GM18508 (cell line): ENCODE results near the gene ESPL1.
"Not testable (repeated sequence)": the region's sequence is repeated elsewhere in the genome, so short reads cannot be mapped to it uniquely, and the experiment has no call there.

Experiments
- ATAC-seq: cut with Tn5 transposase; IDR thresholded peaks from one replicate; pipeline ENCODE4 v1.9.1; 2021; ENCODE audit warnings: moderate number of reproducible peaks; ENCODE audit not compliant: insufficient read depth, unreplicated experiment

The ESPL1 gene

DNA sequence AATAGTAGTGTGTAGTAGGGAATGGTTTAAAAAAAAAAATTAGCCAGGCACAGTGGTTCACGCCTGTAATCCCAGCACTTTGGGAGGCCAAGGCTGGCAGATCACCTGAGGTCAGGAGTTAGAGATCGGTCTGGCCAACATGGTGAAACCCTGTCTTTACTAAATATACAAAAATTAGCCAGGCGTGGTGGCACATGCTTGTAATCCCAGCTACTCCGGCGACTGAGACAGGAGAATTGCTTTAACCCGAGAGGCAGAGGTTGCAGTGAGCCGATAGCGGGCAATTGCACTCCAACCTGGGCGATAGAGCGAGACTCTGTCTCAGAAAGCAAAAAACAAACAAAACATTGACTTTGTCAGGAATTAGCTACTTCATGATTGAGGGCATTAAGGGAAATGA lies 29.0 kb downstream of the ESPL1 start:
- ATAC-seq = not testable (repeated sequence)

DNA sequence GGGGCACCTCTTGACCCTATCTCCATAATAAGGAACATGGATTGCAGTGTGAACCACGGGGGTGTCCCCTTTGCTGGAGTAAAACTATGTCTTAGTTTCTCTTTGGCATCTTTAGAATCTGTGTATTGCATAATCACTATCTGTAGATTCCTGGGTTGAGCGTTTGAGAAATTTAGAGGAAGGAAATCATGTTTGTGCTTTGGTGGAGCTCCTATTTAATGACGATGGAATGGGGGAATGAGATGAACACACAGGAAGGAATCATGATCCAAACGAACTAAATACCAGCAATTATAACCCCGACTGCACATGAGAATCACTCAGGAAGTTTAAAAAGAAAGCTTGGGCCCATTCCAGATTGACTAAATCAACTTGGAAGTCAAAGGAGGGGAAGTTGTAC lies 30.1 kb downstream of the ESPL1 start:
- no peak for ATAC-seq

DNA sequence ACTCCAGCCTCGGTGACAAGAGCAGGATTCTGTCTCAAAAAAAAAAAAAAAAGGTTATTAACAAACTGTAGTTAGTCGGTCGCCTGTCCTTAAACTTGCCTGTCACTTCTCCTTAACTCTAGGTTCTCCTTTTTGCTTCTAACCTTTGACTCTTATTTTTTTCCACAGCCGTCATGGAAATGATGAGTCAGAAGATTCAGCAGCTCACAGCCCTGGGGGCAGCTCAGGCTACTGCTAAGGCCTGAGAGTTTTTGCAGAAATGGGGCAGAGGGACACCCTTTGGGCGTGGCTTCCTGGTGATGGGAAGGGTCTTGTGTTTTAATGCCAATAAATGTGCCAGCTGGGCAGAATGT lies 31.0 kb downstream of the ESPL1 start:
- no peak for ATAC-seq

DNA sequence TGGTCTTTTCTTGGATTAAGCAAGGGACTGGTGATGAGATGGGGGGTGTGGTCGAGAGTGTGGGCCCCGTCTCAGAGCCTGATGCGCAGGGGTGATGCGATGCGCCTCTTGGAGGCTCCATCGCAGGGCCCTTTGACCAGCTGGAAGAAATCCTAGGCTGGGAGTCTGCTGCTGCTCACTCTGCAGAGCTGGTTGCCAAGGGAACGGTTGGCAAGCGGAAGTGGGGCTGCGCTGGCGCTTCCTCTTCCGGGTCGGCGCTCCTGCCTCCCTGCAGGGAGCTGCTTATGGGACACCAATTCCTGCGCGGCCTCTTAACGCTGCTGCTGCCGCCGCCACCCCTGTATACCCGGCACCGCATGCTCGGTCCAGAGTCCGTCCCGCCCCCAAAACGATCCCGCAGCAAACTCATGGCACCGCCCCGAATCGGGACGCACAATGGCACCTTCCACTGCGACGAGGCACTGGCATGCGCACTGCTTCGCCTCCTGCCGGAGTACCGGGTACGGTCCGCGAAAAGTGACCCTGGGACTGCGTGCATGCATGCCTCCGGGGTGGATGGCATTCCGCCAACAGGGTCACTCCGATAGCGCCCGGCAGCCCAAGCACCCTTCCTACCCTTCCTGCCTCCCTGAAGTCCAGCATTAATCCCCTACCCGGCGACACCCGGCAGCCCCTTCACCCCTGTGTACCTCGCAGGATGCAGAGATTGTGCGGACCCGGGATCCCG lies 31.5 kb downstream of the ESPL1 start, which contains the start of gene MYG1:
MYG1 (plus strand) TSS at position 242 of the 727 bp plus-strand sequence; CDS start at position 285, 43 bp downstream.
- peak; percentile 42 for ATAC-seq

DNA sequence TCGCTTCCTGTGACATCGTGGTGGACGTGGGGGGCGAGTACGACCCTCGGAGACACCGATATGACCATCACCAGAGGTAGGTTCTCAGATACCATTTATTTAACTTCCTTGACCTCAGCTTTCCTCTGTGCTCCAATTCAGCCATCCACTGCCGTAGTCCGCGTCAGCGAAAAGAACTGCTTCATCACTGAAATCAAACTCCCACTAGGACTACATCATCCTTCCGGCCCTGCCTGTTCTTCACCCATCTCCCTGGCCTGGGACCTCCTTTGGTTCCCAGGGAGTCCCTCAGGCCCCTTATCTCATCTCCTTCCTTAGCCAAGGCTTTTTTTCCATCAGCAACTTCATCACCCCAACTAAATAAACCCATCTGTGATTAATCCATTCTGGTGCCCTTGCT lies 32.1 kb downstream of the ESPL1 start:
- no peak for ATAC-seq

DNA sequence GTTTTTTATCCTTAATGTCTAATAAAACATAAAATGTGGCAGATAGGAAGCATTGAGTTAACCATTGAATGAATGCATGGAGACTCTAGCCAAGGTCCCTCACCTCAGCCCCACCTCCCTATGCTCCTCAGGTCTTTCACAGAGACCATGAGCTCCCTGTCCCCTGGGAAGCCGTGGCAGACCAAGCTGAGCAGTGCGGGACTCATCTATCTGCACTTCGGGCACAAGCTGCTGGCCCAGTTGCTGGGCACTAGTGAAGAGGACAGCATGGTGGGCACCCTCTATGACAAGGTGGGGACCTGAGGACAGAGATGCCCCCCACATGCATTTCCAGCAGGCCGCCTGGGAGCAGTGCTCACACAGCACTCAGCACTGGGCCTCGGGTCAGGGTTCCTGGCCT lies 34.8 kb downstream of the ESPL1 start:
- ATAC-seq = no peak

DNA sequence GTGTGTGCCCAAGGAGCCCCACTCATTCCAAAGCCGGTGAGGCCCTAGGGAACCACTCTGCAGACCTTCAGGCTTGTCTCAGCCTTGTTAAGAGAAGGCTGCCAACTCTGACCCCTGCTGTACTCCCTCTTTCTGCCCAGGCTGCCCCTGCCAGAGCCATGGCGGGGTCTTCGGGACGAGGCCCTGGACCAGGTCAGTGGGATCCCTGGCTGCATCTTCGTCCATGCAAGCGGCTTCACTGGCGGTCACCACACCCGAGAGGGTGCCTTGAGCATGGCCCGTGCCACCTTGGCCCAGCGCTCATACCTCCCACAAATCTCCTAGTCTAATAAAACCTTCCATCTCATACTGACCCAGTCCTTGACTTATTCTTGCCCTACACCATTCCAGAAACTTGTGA lies 38.7 kb downstream of the ESPL1 start:
- no peak for ATAC-seq

DNA sequence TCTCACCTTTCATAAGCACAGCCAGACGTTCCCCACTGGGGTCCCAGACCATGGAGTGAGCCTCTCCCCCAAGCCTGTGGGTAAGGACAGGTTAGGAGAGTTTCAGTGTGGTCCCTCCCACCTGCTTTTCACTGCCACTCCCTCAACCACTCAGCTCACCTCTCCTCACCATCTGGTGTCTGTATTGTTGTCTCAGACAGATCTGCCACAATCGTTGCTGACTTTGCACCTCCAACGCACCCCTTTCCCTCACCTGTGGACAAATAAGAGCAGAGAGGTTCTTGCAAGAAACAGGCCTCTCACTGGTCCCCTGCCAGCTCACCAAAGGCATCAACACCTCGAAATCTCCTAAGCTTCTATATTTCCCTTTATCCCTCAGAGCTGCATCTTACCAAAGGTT lies 40.2 kb downstream of the ESPL1 start:
- ATAC-seq = no peak

DNA sequence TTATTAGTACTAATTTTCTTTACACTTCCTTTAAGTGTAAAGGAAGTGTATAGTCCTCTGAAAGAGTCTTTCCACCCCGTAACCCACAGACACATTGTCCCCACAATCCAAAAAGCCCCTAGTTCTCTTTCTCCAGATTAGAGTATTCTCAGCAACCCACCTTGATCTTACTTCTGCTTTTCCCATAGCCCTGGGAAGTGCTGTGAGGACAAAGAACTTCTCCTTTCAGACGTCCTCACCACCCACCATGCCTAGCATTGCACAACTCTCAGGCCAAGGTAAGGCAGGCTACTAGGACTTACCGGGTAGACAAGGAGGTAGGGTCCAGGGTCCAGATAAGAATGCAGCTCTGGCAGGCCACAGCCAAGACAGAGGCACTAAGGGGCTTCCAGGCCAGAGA lies 45.9 kb downstream of the ESPL1 start:
- ATAC-seq = no peak

DNA sequence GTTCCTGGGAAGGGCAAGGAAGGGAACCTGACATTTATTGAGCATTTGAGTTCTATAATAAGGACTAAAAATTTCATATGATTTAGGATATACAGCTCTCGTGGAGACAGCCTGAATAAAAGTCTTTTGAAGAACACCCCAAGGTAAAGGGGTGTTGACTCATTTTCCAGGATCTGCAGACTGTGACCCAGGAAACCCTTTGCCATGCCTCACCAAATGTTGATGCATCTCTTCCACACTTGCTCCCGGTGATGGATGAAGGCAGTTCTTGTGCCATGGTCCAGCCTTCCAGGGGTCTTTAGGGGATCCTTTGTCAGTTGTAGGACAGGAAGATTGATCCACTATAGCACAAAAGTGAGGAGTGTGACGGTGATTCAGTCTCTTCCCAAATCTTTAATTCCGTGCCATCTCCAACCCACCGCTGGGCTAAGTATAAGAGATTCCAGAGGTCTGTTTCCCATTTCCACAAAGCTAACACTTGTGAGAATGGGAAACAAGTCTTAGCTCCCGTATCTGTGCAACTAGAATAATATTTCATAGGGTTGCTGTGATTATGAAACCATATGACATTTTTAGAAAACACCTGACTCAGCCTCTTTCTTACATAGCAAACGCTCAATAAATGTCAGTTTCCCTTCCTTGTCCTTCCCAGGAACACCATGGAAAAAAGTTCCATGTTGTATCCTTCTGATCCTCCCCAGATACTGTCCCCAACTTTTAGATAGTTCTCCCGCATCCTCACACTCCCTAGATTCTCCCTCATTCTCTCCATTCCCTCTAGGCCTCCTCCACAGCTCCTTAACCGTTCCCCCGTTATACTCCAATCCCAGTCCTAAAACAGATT lies 52.5 kb downstream of the ESPL1 start:
- ATAC-seq = no peak

DNA sequence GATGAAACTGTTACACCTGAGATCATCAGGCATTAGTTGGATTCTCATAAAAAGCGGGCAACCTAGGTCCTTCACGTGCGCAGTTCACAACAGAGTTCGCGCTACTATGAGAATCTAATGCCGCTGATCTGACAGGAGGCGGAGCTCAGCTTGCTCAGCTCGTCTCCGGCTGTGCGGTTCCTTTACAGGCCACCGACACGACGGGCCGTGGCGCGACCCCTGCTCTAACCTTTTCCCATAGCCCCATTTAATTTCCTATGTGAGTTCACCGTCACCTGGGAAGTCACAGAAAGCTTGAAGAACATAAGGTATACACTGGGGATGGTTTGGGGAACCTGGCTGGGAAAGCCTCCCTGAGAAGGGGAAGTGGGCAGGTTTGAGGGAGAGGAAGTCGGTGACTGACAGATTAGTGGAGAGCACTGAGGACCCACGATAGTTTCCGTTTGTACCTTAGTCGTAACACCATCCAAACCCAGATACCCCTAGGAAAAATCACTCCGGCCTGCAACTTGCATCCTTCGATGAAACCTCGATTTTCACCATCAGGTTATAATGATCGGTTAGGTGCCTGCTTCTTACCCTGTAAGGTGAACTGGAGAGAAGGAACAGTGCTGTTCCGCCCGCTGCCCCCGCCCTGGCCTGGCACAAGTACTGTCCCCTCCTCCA lies 56.1 kb downstream of the ESPL1 start:
- no peak for ATAC-seq

DNA sequence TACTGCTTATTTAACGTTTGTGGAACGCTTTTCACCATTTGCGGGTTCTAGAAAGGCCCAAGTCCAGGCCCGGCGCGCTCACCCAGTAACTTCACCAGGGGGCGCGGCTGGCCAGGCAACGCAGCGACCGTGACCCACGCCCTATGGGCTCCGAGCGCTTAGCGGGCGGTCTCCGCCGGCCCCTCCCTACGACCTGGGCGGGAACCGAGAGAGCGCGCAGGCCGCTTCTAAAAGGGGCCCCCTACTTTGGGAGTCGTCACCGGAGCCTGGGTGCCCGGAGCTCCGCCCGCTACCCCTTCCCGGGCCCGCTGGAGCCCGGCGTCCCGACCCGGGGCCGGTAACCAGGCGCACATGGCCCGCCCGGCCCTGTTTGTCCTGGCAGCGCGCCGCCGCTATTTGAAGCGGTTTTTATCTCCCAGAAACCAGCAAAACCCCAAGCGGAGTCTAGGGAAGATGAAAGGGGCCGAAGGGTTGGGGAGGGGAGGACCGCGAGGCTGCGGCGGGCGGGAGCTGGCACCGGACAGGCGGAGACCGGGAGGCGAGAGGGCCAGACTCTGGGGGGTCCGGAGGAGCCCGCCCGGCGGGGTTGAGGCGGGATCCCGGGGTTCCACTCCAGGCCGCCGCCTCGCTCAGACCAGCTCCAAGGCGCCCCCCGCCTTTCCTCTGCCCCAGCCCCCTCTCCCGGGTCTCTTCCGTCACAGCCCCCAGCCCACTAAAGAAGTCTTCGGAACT lies 56.8 kb downstream of the ESPL1 start:
- no peak for ATAC-seq

DNA sequence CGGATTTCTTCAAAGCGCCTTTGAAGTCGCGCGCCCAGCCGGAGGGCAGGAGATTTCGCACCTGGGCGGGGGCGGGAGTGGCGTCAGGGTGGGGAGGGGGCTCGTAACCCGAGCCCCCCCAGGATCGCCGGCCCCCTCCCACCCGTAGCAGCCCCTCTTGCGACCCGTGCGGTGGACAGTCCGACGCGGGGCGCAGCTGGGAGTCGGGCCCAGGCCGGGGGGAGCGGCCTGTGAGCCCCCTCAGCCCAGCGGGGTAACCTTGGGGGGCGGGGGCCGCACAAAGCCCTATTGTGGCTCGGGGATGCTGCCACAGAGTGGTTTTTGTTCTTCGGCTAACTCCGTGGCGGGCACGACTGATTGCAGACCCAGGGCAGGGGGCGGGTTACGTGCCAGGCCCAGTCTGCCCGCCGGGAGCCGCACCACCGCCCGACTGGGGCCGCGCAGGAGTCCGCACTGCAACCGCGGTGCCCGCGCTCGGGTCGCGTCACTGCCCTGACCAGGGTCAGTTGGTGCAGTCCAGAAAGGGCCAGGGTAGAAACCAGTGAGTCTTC lies 57.5 kb downstream of the ESPL1 start:
- ATAC-seq = no peak

DNA sequence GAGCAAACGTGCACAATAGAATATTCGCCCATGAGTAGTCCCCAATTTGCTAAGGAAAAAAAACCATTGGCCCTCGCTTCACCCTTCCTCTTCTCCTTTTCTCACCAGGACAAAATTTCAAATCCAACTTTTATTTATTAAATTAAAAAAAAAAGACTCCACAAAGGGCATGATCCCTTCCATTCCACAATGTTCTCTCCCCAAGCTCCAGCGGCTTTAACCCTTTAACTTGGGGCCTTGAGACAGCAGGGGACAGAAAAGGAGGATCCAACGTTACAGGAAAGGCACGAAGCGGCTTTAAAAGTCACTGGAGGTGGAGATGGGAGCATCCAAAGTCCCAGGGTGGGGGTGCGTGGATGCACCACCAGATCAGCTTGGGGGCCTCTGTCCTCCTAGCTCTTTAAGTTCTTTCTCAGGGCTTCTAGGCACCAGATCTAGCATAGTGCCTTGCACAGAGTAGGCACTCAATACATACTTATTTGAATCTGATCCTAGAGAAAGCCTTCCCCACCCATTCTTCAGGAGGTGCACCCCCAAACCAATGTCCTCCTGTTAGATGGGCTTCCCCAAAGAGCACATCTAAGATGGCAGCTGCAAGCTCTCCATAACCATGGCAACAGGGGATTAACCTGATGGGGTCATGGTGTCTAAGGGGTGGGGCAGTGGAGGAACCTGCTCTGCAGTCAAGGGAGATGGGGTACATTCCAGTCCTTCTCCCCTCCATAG lies 58.5 kb downstream of the ESPL1 start:
- ATAC-seq = no peak

DNA sequence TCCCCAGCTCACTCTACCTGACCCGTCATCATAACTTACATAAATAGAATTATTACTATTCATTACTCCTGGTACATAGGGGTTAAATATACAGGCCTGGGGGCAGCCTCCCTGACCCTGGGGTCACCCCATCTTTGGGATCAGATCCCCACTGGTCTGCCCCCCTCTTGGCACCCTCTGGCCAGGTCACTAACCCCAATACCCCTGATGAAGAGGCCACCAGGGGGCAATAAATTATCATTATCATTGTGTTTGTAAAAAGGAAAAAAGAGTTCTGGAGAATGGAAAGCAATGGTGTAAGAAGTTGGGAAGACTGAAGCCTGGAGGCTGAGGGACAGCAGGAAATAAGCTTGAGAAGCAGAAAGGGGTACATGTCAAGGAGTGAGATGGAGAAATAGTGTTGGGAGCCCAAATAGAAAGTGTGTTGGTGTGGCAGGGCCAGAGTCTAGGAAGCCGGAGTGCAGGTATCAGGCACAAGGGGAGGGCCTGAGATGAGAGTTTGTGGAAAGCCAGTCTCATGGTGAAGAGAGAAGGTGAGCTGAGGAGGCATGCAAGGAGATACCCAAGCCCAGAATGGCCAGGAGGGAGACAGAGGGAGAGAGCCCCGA lies 59.4 kb downstream of the ESPL1 start:
- ATAC-seq = no peak

DNA sequence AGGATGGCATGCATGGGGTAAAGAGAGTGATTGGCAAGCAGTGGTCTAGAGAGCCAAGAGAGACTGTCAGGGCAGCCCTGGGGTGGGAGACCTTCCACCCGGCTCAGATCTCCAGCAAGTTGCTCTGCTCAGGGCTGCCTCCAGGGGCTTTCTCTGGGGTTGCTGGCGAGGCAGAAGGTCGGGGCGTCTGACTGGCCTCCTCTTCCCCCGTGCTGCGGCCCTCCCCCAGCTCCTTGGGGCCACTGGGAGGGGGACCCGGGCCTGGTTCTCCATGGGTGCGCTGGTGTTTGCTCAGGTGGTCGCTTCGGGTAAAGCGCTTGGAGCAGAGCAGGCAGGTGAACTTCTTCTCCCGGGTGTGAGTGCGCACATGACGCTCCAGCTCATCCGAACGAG lies 59.9 kb downstream of the ESPL1 start:
- ATAC-seq = no peak

DNA sequence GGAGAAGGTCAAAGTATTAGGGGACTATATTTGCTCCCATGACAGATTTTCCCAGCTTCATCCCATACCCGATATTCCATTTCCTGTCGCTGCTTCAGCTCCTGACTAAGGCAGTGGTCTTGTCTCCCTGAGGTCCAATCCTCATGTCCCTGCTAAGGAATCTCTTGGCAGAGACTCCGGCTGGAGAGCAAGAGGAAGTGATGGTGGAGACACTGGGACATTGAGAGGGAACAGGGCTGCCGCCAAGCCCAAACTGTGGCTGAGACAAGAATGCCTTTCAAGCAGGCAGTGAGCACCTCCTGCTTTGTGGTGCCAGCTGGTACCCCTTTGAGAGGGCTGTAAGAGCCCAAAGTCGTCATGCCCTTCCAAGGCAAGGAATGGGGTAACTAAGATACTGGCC lies 62.6 kb downstream of the ESPL1 start:
- no peak for ATAC-seq

DNA sequence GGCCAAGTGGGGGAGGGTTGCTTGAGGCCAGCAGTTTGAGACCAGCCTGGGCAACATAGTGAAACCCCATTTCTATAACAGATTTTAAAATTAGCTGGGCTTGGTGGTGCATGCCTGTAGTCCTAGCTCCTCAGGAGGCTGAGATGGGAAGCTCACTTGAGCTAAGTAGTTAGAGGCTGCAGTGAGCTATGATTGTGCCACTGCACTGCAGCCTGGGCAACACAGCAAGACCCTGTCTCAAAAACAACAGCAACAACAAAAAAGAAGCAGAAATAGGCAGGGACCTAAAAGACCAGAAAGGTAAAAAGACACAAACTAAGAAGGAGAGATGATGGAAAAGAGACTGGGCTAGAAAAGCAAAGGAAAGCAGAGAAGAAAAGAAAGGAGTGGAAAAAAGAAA lies 64.2 kb downstream of the ESPL1 start:
- ATAC-seq = not testable (repeated sequence)

DNA sequence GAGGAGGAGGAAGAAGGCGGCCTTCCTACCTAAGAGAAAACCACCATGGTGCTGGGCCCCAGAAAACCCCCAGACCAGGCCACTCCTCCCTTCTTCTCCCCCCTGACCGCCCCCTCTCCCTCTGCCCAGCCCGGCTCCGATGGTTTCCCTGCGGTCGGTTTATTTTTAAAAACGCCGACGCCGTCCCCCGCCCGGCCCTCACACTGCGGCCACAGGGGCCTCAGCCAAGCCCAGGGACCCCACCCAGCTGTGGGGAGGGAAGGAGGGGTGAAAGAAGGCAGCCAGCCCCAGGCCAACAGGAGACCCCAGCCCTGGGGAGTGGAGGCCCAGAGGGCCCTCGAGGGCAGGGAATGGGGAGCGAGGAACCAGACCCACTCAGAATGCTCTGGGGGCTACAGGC lies 64.6 kb downstream of the ESPL1 start:
- no peak for ATAC-seq
